GM18870 (cell line): Measurements from ENCODE around the gene MYCN.

Experiments
- ATAC-seq: cut with Tn5 transposase; IDR thresholded peaks from one replicate; pipeline ENCODE4 v1.9.1; 2021; ENCODE audit warnings: moderate library complexity; ENCODE audit not compliant: unreplicated experiment

Gene MYCN

GRCh38 chr2:15974565-15975260 lies 34.4 kb downstream of the MYCN start:
- ATAC-seq: no peak

GRCh38 chr2:15975261-15975600 lies 34.9 kb downstream of the MYCN start:
- ATAC-seq: no peak

- ATAC-seq: no peak
Measured at GRCh38 chr2:15975676-15976075, 35.3 kb downstream of the MYCN start.

DNA sequence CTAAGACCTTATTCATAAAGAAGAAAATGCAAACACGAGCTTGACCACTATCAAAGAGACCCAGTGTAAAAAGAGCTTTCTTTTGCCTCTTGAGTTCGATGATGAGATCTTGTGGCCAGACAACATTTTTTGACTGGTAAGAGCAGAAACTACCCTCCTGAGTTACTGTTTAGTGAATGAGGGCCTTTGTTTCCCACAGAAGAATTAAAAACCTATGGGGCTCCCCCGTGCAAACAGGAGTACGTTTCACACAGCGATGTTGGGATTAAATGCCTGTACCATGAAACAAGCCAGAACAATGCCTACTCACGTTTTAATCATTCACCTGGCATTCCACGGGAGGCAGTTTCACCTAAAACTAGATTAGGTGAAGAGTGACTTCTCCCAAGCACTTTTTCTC lies 36.0 kb downstream of the MYCN start:
- no peak for ATAC-seq

GRCh38 chr2:15979051-15979758 lies 38.9 kb downstream of the MYCN start:
- no peak for ATAC-seq

DNA sequence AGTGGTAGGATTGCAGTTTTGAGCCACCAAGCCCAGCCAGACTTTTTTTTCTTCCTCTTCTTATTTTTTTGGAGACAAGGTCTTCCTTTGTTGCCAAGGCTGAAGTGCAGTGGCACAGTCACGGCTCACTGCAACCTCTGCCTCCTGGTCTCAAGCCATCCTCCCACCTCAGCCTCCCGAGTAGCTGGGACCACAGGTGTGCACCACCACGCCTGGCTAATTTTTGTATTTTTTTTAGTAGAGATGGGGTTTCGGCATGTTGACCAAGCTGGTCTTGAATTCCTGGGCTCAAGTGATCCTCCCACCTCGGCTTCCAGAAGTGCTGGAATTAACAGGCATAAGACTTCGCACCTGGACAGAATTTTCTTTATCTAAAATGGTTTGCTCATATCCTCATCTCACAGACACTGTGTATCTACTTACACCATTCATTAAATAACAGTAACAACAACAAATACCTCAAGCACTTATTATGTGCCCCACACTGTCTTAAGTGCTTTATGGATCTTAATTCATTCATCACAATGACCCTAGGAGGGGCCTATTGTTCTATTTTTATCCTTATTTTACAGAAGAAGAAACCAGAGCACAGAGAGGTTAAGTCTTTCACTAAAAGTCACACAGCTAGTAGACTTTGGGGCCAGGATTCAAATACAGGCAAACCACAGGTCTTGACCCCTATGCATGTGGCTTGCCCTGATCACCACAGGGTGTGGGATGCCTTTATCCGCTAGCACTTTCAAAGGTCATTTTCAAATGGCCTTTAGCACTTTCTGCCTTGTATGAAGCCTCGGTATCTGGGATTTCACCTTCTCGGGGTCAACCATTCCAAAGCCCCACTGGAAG lies 39.6 kb downstream of the MYCN start:
- ATAC-seq: no peak

DNA sequence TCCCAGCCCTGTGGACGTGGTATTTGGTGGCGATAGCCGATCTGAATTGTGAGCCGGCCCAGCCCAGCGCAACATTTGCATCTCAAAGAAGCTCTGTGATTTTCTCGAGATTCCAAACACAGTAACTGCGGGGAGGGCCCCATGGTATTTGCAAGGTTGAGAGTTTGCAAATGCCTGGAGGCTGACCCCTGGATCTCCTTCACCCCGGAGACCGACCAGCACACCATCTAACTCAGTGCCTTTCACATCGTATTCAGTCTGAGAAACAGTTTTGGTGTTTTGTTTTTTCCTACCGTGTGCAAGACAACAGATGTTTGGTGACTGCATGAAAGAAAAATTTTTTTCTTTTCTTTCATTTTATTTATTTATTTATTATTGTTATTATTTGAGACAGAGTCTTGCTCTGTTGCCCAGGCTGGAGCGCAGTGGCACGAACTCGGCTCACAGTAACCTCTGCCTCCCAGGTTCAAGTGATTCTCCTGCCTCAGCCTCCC lies 40.3 kb downstream of the MYCN start:
- ATAC-seq: no peak

GRCh38 chr2:15981646-15982045 lies 41.3 kb downstream of the MYCN start:
- no peak for ATAC-seq

DNA sequence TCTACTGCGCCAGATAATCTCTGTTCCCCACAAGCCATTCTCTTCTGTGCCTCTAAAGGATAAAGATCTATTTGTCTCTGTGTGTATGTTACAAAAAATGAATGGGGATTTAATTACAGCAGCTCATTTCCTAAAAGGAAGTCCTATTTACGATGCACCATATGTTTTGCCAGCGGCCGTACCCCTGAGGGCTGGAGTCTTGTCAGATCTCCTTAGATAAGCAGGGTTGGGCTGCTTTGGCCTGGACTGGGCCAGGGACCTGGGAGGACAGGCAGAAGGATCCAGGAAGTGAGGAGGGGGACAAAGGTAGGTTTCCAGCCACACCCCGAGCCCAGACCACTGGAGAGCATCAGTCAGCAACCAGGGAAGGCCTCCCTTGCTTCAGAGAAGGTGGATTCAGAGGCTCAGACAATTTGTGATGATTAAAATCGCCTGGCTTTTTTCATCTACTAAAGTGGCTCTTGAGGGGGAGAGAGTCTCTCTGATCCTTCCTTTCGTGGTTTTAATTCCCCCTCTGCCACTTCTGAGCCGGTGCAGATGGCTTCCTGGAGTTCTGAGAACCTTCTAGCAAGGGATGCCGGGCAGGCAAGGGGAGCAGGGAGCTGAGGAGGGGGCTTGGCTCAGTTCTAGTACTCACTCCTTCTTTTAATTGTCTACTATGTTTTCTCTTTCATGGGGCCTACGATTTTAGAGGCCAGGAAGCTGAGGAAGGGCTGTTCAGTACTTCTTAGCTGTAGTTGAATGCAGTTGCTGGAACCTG lies 42.1 kb downstream of the MYCN start:
- ATAC-seq: no peak

DNA sequence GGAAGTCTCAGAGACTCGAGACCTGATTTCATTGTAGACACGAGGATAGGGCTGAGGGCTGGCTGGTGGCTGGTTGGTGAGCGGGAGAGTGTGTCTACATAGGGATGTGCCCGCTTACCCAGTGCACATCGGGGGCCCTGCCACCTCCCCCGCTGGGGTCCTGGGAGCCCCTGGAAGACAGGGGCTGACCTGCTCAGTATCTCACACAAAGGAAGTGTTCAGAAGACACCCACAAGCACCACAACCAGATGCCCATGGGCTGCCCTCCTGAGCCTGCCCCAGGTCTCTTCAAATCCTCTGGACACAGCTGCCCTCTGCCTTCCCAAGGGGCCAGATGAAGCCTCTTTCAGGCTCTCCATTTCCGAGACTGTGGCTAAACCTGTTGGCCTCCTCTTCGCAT lies 43.1 kb downstream of the MYCN start:
- no peak for ATAC-seq

DNA sequence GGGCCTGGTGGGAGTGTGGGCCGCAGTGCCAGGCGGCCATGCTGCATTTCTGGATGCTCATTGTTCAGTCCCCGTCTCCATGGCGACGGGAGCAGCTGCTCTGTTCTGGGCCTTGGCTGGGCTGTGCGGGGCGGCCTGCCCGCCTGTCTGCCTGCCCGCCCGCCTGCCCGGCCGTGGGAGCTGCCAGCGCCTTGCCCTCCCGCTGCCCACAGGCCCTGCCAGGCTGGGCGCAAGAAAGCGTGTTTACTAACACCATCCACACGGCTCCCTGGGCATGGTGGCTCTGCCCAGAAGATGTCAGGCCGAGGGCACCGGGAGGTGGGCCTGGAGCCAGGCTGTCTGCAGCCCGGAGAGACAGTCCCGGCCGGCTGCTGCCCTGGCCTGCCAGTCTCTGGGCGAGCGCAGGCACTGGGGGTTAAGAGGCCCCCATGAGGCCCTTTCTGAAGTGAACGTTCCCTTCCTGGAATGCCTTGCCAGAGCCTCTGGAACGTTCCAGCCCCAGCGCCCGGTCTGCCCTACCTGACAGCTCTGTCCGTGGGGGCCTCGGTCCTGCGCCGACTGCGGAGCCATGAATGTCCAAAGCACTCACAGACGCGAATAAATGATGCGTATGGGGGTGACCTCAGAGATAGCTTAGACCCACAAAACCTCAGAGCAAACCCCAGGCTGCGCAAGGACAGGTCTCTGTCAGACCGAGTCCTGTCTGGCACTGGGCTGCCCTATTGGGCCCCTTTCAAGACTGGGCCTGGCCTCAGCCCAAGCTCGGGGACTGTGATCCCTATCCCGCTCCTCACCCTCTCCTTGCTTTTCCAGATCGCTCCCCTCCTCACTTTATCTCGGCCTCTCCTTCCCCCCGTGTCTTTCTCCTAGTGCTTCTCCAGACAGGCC lies 44.3 kb downstream of the MYCN start:
- ATAC-seq: no peak

DNA sequence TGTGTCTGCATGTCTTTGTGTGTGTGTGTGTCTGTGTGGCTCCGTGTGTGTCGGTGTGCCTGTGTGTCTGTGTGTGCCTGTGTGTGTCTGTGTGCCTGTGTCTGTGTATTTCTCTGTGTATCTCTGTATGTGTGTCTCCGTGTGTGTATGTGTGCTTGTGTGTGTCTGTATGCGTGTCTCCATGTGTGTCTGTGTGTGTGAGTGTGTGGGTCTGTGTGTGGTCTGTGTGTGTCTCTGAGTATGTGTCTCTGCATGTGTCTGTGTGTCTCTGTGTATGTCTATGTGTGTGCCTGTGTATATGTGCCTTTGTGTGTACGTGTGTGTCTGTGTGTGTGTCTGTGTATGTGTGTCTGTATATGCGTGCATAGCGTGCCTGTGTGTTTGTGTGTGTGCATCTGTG lies 45.2 kb downstream of the MYCN start:
- ATAC-seq: no peak

- ATAC-seq: no peak
Measured at GRCh38 chr2:15986068-15986560, 45.8 kb downstream of the MYCN start.

GRCh38 chr2:15986644-15987043 lies 46.3 kb downstream of the MYCN start:
- no peak for ATAC-seq

DNA sequence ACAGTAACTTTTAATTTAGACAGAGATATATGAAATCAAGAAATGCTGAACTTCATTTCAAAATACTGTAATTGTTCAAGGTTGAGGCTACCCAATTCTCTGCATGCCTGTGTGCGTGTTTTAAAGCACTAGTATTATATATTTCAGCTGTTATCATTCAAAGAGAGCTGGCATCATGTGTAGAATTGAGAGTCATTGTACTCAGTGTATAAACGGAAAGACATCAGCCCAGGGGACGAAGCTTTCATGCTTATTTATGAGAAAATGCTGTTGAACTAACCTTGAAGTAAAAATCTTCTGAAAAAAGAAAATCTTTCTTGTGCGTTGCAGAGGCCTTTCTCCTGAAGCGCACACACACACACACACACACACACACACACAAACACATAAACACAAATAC lies 48.4 kb downstream of the MYCN start:
- ATAC-seq: no peak

- no peak for ATAC-seq
Measured at GRCh38 chr2:15989559-15989958, 49.2 kb downstream of the MYCN start.

DNA sequence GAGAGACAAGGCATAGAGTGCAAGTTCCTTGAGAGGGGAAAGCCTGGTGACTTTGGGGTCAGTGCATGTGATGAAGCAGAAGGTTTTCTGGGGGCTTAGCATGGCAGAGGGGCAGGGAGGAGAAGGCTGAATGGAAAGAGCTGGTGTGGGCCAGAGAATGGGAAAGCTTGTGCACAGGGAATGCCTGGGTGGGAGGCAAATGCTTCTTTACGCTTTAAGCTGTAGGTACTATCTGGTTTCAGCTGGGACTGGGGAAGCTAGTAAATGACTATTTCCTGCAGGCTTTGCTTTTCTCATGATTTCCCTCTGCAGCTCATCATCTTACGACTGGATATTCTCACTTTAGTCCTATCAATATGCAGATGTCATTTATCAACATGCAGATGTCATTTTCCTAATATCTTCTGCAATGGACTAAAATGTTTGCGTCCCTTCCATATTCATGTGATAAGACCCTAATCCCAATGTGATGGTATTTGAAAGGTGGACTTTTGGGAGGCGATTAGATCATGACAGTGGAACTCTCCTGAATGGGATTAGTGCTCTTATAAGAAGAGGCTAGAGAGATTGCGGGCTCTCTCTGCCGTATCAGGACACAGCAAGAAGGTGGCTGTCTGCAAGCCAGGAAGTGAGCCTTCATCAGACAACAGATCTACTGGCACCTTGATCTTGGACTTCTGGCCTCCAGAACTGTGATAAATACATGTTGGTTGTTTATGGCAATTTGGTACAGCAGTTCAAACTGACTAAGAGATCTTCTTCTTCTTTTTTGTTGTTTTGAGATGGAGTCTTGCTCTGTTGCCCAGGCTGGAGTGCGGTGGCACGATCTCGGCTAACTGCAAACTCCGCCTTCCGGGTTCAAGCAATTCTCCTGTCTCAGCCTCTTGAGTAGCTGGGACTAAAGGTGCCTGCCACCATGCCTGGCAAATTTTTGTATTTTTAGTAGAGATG lies 50.1 kb downstream of the MYCN start:
- no peak for ATAC-seq

GRCh38 chr2:15991231-15991630 lies 50.9 kb downstream of the MYCN start:
- no peak for ATAC-seq
